CD14-positive monocyte (primary cell): ENCODE measurements around the gene SLC46A3. TPM values are rescaled to one million over a fixed set of nuclear protein-coding genes. Genes with fewer than 3 reads are reported as not detected.

ENCODE experiments used
- DNase-seq, 3 donors: peaks; one replicate each; pipeline ENCODE4 v3.0.0-alpha.2; 2011 to 2022
- H2AFZ ChIP-seq: 2 replicates; pipeline ENCODE4 v1.6.0; 2012; ENCODE audit warnings: mild to moderate bottlenecking, low read depth, low read length, inconsistent platforms; ENCODE audit not compliant: insufficient read depth, poor library complexity, severe bottlenecking
- H3K27ac ChIP-seq, 2 donors: 1 replicate in 1 of 2; 2 replicates in 1 of 2; pipeline ENCODE4 v1.5.1; 2012 to 2013; ENCODE audit warnings: low read length in 2 of 2, control low read depth in 1 of 2, inconsistent platforms in 1 of 2, low read depth in 1 of 2, mild to moderate bottlenecking in 1 of 2
- H3K27me3 ChIP-seq, 2 donors: one replicate each; pipeline versions ENCODE4 v1.6.0 to v1.6.1; 2011 to 2013; ENCODE audit warnings: low read length in 2 of 2; ENCODE audit not compliant: control insufficient read depth in 2 of 2, insufficient read depth in 2 of 2
- H3K36me3 ChIP-seq, 2 donors: replicated peaks in 1 of 2; 1 replicate in 1 of 2; 2 replicates in 1 of 2; pipeline versions ENCODE4 v1.5.1 to v1.6.1; 2012 to 2013; ENCODE audit warnings: low read length in 2 of 2, control low read depth in 1 of 2, inconsistent platforms in 1 of 2, mild to moderate bottlenecking in 1 of 2; ENCODE audit not compliant: insufficient read depth in 2 of 2, control insufficient read depth in 1 of 2
- H3K4me1 ChIP-seq, 2 donors: 1 replicate in 1 of 2; 2 replicates in 1 of 2; pipeline versions ENCODE4 v1.5.1 to v1.6.1; 2012 to 2013; ENCODE audit warnings: low read length in 2 of 2, control low read depth in 1 of 2, inconsistent platforms in 1 of 2, mild to moderate bottlenecking in 1 of 2, moderate library complexity in 1 of 2; ENCODE audit not compliant: insufficient read depth in 2 of 2, control insufficient read depth in 1 of 2
- H3K4me2 ChIP-seq: replicated peaks from 2 replicates; pipeline ENCODE3; 2012; ENCODE audit warnings: low read length, moderate library complexity, mild to moderate bottlenecking; ENCODE audit not compliant: poor library complexity, severe bottlenecking; ENCODE audit errors: extremely low read depth
- H3K4me3 ChIP-seq, 3 experiments: fragments of 200-600 bp in 1 of 3; sonication (generic) in 1 of 3; replicated peaks in 1 of 3; 1 replicate in 2 of 3; 2 replicates in 1 of 3; pipeline ENCODE4 v1.5.1; 2011 to 2013; ENCODE audit warnings: low read length in 3 of 3, mild to moderate bottlenecking in 3 of 3, control low read depth in 2 of 3, low read depth in 2 of 3, inconsistent platforms in 1 of 3, moderate library complexity in 1 of 3
- H3K79me2 ChIP-seq: 2 replicates; pipeline ENCODE4 v1.6.0; 2012; ENCODE audit warnings: mild to moderate bottlenecking, control low read depth, inconsistent platforms, low read length, moderate library complexity; ENCODE audit not compliant: insufficient read depth
- H3K9ac ChIP-seq: 2 replicates; pipeline ENCODE4 v1.6.0; 2017; ENCODE audit warnings: low read length, mild to moderate bottlenecking; ENCODE audit not compliant: insufficient read depth, poor library complexity, severe bottlenecking
- H3K9me3 ChIP-seq, 2 donors: replicated peaks in 1 of 2; 1 replicate in 1 of 2; 2 replicates in 1 of 2; pipeline versions ENCODE4 v1.5.1 to v1.6.1; 2012 to 2013; ENCODE audit warnings: low read length in 2 of 2, control low read depth in 1 of 2; ENCODE audit not compliant: control insufficient read depth in 1 of 2, insufficient read depth in 1 of 2
- H4K20me1 ChIP-seq: 2 replicates; pipeline ENCODE4 v1.6.0; 2012; ENCODE audit warnings: mild to moderate bottlenecking, low read length, control low read depth, moderate library complexity; ENCODE audit not compliant: insufficient read depth
- H3K27ac Mint-ChIP-seq, 7 donors: one replicate each; pipeline ENCODE4 v1.8.0; 2020; ENCODE audit warnings: mild to moderate bottlenecking in 7 of 7, mixed read lengths in 7 of 7, moderate library complexity in 6 of 7, inconsistent platforms in 2 of 7
- H3K27me3 Mint-ChIP-seq, 3 donors: one replicate each; pipeline ENCODE4 v1.8.0; 2021 to 2022; ENCODE audit warnings: low read depth in 3 of 3, mild to moderate bottlenecking in 3 of 3, mixed read lengths in 3 of 3, moderate library complexity in 3 of 3, inconsistent platforms in 1 of 3
- H3K36me3 Mint-ChIP-seq, 2 donors: one replicate each; pipeline ENCODE4 v1.8.0; 2020; ENCODE audit warnings: mixed read lengths in 2 of 2, inconsistent platforms in 1 of 2, mild to moderate bottlenecking in 1 of 2
- H3K4me1 Mint-ChIP-seq: one replicate; pipeline ENCODE4 v1.8.0; 2020; ENCODE audit warnings: mild to moderate bottlenecking, mixed read lengths
- H3K4me3 Mint-ChIP-seq, 2 donors: one replicate each; pipeline ENCODE4 v1.8.0; 2020; ENCODE audit warnings: mild to moderate bottlenecking in 2 of 2, mixed read lengths in 2 of 2, moderate library complexity in 1 of 2
- H3K9me3 Mint-ChIP-seq, 7 donors: one replicate each; pipeline ENCODE4 v1.8.0; 2020 to 2022; ENCODE audit warnings: mixed read lengths in 7 of 7, mild to moderate bottlenecking in 6 of 7, moderate library complexity in 6 of 7, inconsistent platforms in 2 of 7
- CTCF ChIP-seq: fragments of 200-600 bp; IDR thresholded peaks from one replicate; pipeline ENCODE4 v1.8.0; 2022; ENCODE audit warnings: antibody characterized with exemption, mild to moderate bottlenecking
- WGBS: methylation state at CpG from one replicate; pipeline ENCODE4 v1.1.5; 2013; ENCODE audit warnings: missing lambda C conversion rate; ENCODE audit not compliant: insufficient coverage; 5-methylcytosine and 5-hydroxymethylcytosine counted together
- intact Hi-C, 2 donors: fragments of 100-400 bp; cut with micrococcal nuclease; formaldehyde crosslinking; loops; one replicate each; pipeline versions ENCODE4 v1.15.0 to v1.15.1; 2023
- polyA plus RNA-seq, 3 donors: library from polyadenylated mRNA; depleted of rRNA in 1 of 3; unstranded in 2 of 3; stranded (reverse) in 1 of 3; fragments of 300-500 nt in 2 of 3; fragments of >200 nt in 1 of 3; fragmentation: Illumina TruSeq in 2 of 3; gene quantifications; 1 replicate in 2 of 3; 2 replicates in 1 of 3; pipeline ENCODE4 v1.2.3, GENCODE V29; 2012 to 2021

SLC46A3 gene
- polyA plus RNA-seq, 3 donors: 8.2 to 21.1 (median 13.8) TPM

GRCh38 chr13:28761586-28761985, 42.8 kb upstream of the SLC46A3 start:
- H3K27ac ChIP-seq: no peak overlapping the region
- no peak overlapping the region for H3K4me3 Mint-ChIP-seq

GRCh38 chr13:28755546-28755870, 36.7 kb upstream of the SLC46A3 start:
- no CpG with 5 or more reads among the region's 5 CpGs for WGBS
- Mint-ChIP-seq H3K27me3 (peaks cover 1 to 4% (median 3%) of the 10 kb centered on the region in 3 donors), H3K4me3 (peak overlapping the region; percentile 75 to 89), H3K9me3 (peaks cover 12 to 30% (median 23%) of the 10 kb centered on the region in 7 donors), H3K27ac (peak overlapping the region in 2 of 7 donors; percentile 81 to 90), H3K4me1 (peaks cover 32% of the 10 kb centered on the region), H3K36me3 (no peaks in the 10 kb centered on the region)
- Histone ChIP-seq H3K79me2 (no peaks in the 10 kb centered on the region), H3K36me3 (no peaks in the 10 kb centered on the region), H2AFZ (peak overlapping the region; percentile 90), H4K20me1 (no peaks in the 10 kb centered on the region), H3K4me1 (peaks cover 14 to 38% of the 10 kb centered on the region in 2 donors), H3K27ac (peak overlapping the region in 1 of 2 donors; percentile 76), H3K9ac (no peak overlapping the region), H3K4me3 (peak overlapping the region; percentile 31 to 73 (median 47)), H3K27me3 (no peaks in the 10 kb centered on the region), H3K4me2 (peak overlapping the region; percentile 73), H3K9me3 (peaks cover 6 to 16% of the 10 kb centered on the region in 2 donors)
- no peak for TF ChIP-seq CTCF
- no peak for DNase-seq
- intact Hi-C loops: no loop called here

More at GRCh38 chr13:28761586-28761985, 42.8 kb upstream of the SLC46A3 start:
- Histone ChIP-seq H3K4me3 (no peak overlapping the region), H3K9me3 (peaks cover 8 to 16% of the 10 kb centered on the region in 2 donors), H3K27me3 (no peaks in the 10 kb centered on the region), H4K20me1 (no peaks in the 10 kb centered on the region), H3K9ac (no peak overlapping the region), H3K36me3 (no peaks in the 10 kb centered on the region), H3K79me2 (no peaks in the 10 kb centered on the region), H2AFZ (no peak overlapping the region), H3K4me1 (no peaks in the 10 kb centered on the region), H3K4me2 (no peak overlapping the region)
- TF ChIP-seq CTCF: no peak
- Mint-ChIP-seq H3K27me3 (peaks cover 0 to 3% (median 0%) of the 10 kb centered on the region in 3 donors), H3K27ac (no peak overlapping the region), H3K4me1 (no peaks in the 10 kb centered on the region), H3K9me3 (peaks cover 7 to 28% (median 23%) of the 10 kb centered on the region in 7 donors), H3K36me3 (no peaks in the 10 kb centered on the region)
- WGBS: 93% methylated on average over 2 of the region's 4 CpGs
- no peak for DNase-seq
- intact Hi-C loops: no loop called here
